ENCODE results near the gene ELOVL7.

GRCh38 chr5:60810438-60811085, 33.5 kb downstream of the ELOVL7 start:
- TF ChIP-seq EZH2 (IDR thresholded peaks at IDR 0.05; ENCODE audit: borderline replicate concordance) (no peak), CTCF (IDR thresholded peaks at IDR 0.05; ENCODE audit: poor library complexity) (no peak)

All from hepatocyte (in vitro differentiated cells).